Measurements from ENCODE around the gene TNFAIP2. TPM values are rescaled to one million over a fixed set of nuclear protein-coding genes. Genes with fewer than 3 reads are reported as not detected.

TNFAIP2 gene
- total and polyA plus RNA-seq, 8 donors: 28.4 to 237 (median 34.7) TPM

- no peaks in the 10 kb centered on the region for H3K36me3 ChIP-seq
- ATAC-seq (peak; percentile 86), DNase-seq (peak in 1 of 4 donors; percentile 44)
- no peaks in the 10 kb centered on the region for H3K27me3 ChIP-seq
- no peak overlapping the region for H3K4me3 ChIP-seq
- TF ChIP-seq CTCF (IDR thresholded peaks at IDR 0.05): no peak
- intact Hi-C loops (cut with DNase I): no loop called here
- peaks cover under 1 to 9% of the 10 kb centered on the region in 2 donors for H3K9me3 ChIP-seq
- H3K4me1 ChIP-seq: no peaks in the 10 kb centered on the region
- no peak overlapping the region for H3K27ac ChIP-seq
Measured at GRCh38 chr14:103179094-103179493, 55.8 kb downstream of the TNFAIP2 start.

DNA sequence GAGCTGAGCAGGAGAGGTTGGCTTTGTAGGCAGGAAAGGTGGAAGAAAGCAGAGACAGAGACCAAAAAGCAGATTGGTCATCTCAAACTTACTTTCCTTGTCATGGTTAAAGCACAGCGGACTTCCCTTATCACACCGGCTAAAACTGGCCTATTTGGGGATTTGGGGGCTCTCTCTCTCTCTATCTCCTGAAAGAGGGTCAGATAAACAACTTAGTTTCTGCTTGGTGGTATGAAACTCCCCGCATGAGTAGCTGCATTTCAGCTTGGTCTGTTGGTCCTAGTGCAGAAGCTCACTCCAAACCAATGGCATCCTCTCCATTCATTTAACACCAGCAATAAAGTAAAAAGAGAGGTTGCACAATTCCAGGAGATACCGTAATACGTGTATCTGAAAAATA, 57.1 kb downstream of the TNFAIP2 start:
- H3K4me1 ChIP-seq: no peaks in the 10 kb centered on the region
- H3K4me3 ChIP-seq: no peak overlapping the region
- intact Hi-C loops (cut with DNase I): no loop called here
- TF ChIP-seq CTCF (IDR thresholded peaks at IDR 0.05): no peak
- DNase-seq (no peak), ATAC-seq (no peak)
- no peak overlapping the region for H3K27ac ChIP-seq
- H3K36me3 ChIP-seq: no peaks in the 10 kb centered on the region
- H3K9me3 ChIP-seq: no peaks in the 10 kb centered on the region
- H3K27me3 ChIP-seq: no peaks in the 10 kb centered on the region

DNA sequence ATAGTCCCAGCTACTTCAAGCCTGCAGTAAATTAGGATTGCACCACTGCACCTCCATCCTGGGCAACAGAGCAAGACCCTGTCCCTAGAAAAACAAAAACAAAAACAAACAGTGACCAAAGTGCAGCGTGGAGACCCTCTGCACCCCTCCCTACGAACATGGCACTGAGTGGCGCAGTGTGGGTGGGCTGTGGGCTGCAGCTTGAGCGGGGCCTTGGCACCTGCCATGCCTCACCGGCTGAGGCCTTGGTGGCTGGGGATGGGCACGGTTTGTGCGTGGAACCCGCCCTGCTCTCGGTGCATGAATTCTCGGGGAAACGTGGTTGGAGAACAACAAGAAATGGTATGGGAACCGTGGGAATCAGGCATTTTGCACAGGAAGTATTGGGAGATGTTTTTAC, 60.8 kb downstream of the TNFAIP2 start:
- ATAC-seq (no peak), DNase-seq (no peak)
- intact Hi-C loops (cut with DNase I): no loop called here

DNA sequence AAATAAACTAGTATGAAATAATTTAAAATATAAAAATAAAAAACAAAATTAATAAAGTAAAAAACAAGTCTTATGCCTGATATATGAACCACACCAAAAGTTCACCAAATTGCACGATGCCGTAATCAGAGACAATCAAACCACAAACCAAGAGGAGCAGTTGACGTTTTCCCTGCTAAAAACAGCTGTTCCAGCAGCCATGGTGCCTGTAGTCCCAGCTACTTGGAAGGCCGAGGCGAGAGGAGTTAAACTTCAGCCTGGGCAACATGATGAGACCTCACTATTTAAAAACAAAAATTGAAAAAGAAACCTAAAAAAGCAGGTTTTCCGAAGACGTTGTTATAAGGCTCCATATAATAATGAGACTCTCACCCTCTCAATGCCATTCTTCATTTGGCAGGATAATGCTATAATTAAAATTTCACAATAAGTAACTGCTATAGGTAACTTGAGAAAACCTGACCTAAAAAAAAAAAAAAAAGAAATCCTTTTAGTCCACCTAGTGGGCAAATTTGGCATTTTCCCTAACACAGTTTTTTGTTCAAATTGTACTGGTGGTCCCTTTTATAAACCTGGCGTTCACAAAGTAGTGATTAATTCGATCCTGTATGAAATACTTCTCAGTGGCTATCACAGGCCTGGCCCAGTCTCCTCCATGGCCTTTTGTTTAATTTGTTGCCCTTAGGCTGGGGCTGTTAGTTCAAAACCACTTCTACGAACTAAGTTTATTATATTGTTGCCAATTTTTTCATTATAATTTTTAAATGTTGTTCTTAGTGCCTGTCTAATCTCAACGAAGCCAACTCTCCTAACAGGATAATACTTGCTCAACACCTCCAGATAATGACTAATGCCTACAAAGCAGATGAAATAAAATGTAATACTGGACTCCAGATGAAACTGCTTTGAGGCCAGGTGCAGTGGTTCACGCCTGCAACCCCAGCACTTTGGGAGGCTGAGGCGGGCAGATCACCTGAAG, 62.1 kb downstream of the TNFAIP2 start:
- intact Hi-C loops (cut with DNase I): no loop called here
- TF ChIP-seq CTCF (IDR thresholded peaks at IDR 0.05): peak; percentile 51
- H3K4me1 ChIP-seq: peaks cover 0 to 10% of the 10 kb centered on the region in 2 donors
- no peaks in the 10 kb centered on the region for H3K36me3 ChIP-seq
- no peak overlapping the region for H3K4me3 ChIP-seq
- H3K27me3 ChIP-seq: peaks cover 12 to 46% of the 10 kb centered on the region in 2 donors
- H3K9me3 ChIP-seq: no peaks in the 10 kb centered on the region
- ATAC-seq (no peak), DNase-seq (peak in 1 of 4 donors; percentile 42)
- no peak overlapping the region for H3K27ac ChIP-seq

More for the DNA sequence above, 60.8 kb downstream of the TNFAIP2 start:
- H3K36me3 ChIP-seq: no peaks in the 10 kb centered on the region
- H3K27ac ChIP-seq: no peak overlapping the region
- H3K9me3 ChIP-seq: no peaks in the 10 kb centered on the region
- H3K27me3 ChIP-seq: peaks cover 12 to 33% of the 10 kb centered on the region in 2 donors
- peaks cover 0 to 7% of the 10 kb centered on the region in 2 donors for H3K4me1 ChIP-seq
- H3K4me3 ChIP-seq: no peak overlapping the region
- no peak for TF ChIP-seq CTCF (IDR thresholded peaks at IDR 0.05)

GRCh38 chr14:103186241-103186822, 63.1 kb downstream of the TNFAIP2 start:
- TF ChIP-seq CTCF (IDR thresholded peaks at IDR 0.05): no peak
- intact Hi-C loops (cut with DNase I): no loop called here
- no peak overlapping the region for H3K4me3 ChIP-seq

More at GRCh38 chr14:103186241-103186822, 63.1 kb downstream of the TNFAIP2 start:
- Histone ChIP-seq H3K27ac (no peak overlapping the region), H3K9me3 (no peaks in the 10 kb centered on the region), H3K27me3 (peaks cover 12 to 53% of the 10 kb centered on the region in 2 donors), H3K4me1 (peaks cover 0 to 10% of the 10 kb centered on the region in 2 donors), H3K36me3 (no peaks in the 10 kb centered on the region)
- no peak for ATAC-seq
- DNase-seq: no peak

Data from left lung (tissue), 10 donors.